ACC112 (cell line): ENCODE measurements around the gene HERC4.
"Not testable (repeated sequence)": the region's sequence is repeated elsewhere in the genome, so short reads cannot be mapped to it uniquely, and the experiment has no call there.

Source experiments
- H2AFZ ChIP-seq: fragments of 200-600 bp; sonication (generic); one replicate; pipeline ENCODE4 v1.6.0; 2017; ENCODE audit warnings: antibody characterized with exemption, low read length; ENCODE audit not compliant: unreplicated experiment
- H3K27ac ChIP-seq: fragments of 200-600 bp; sonication (generic); 2 replicates; pipeline ENCODE4 v1.5.1; 2014; ENCODE audit warnings: low read depth, mild to moderate bottlenecking, antibody characterized with exemption, low read length, moderate library complexity
- H3K27me3 ChIP-seq: fragments of 200-600 bp; sonication (generic); 2 replicates; pipeline ENCODE4 v1.6.1; 2014; ENCODE audit warnings: mild to moderate bottlenecking, antibody characterized with exemption, low read length, moderate library complexity, mixed read lengths; ENCODE audit not compliant: insufficient read depth
- H3K36me3 ChIP-seq: fragments of 200-600 bp; sonication (generic); 2 replicates; pipeline ENCODE4 v1.6.1; 2016; ENCODE audit warnings: mild to moderate bottlenecking, antibody characterized with exemption, low read length, moderate library complexity, mixed read lengths; ENCODE audit not compliant: insufficient read depth
- H3K4me1 ChIP-seq: fragments of 200-600 bp; sonication (generic); one replicate; pipeline ENCODE4 v1.6.1; 2016; ENCODE audit warnings: low read length, mixed read lengths; ENCODE audit not compliant: insufficient read depth, unreplicated experiment, control insufficient read depth
- H3K4me3 ChIP-seq: fragments of 200-600 bp; sonication (generic); 2 replicates; pipeline ENCODE4 v1.5.1; 2014; ENCODE audit warnings: mild to moderate bottlenecking, low read depth, low read length
- H3K79me2 ChIP-seq: fragments of 200-600 bp; sonication (generic); one replicate; pipeline ENCODE4 v1.6.0; 2016; ENCODE audit warnings: low read length; ENCODE audit not compliant: control insufficient read depth, unreplicated experiment, insufficient read depth

Gene HERC4

GRCh38 chr10:68080853-68081431, 5.9 kb upstream of the HERC4 start:
- Histone ChIP-seq H3K36me3 (no peaks in the 10 kb centered on the region), H3K27ac (no peak overlapping the region), H3K4me1 (peaks cover 32% of the 10 kb centered on the region), H2AFZ (peak overlapping the region; percentile 0), H3K79me2 (no peaks in the 10 kb centered on the region), H3K4me3 (no peak overlapping the region), H3K27me3 (no peaks in the 10 kb centered on the region)

- H3K4me3 ChIP-seq, result no peak overlapping the region
- peaks cover 31% of the 10 kb centered on the region for H3K4me1 ChIP-seq
- peaks cover 6% of the 10 kb centered on the region for H3K79me2 ChIP-seq
- H2AFZ ChIP-seq, result no peak overlapping the region
- no peaks in the 10 kb centered on the region for H3K27me3 ChIP-seq
- no peak overlapping the region for H3K27ac ChIP-seq
- no peaks in the 10 kb centered on the region for H3K36me3 ChIP-seq
Observed at GRCh38 chr10:68079434-68079833, 4.4 kb upstream of the HERC4 start.

GRCh38 chr10:68077026-68077425, 1.9 kb upstream of the HERC4 start:
- Histone ChIP-seq H3K79me2 (peaks cover 29% of the 10 kb centered on the region), H3K4me3 (no peak overlapping the region), H3K27ac (no peak overlapping the region), H3K27me3 (no peaks in the 10 kb centered on the region), H3K4me1 (peaks cover 15% of the 10 kb centered on the region), H3K36me3 (no peaks in the 10 kb centered on the region), H2AFZ (no peak overlapping the region)

GRCh38 chr10:68076081-68076480, 998 bp upstream of the HERC4 start:
- Histone ChIP-seq H3K79me2 (peaks cover 38% of the 10 kb centered on the region), H3K4me1 (peaks cover 14% of the 10 kb centered on the region)
- not testable (repeated sequence) for H2AFZ ChIP-seq, H3K36me3 ChIP-seq, H3K27me3 ChIP-seq, H3K4me3 ChIP-seq, H3K27ac ChIP-seq

GRCh38 chr10:68075550-68076004, 494 bp upstream of the HERC4 start:
- peak overlapping the region; percentile 65 for H3K27ac ChIP-seq

GRCh38 chr10:68074031-68074774, 880 bp downstream of the HERC4 start:
- Histone ChIP-seq H3K36me3 (0 out of 2 replicates have a peak, but pooled peaks cover 4% of the 10 kb centered on the region), H3K4me3 (peak overlapping the region; percentile 94), H3K27ac (peak overlapping the region; percentile 96), H3K79me2 (peaks cover 53% of the 10 kb centered on the region), H3K27me3 (no peaks in the 10 kb centered on the region), H3K4me1 (peaks cover 23% of the 10 kb centered on the region), H2AFZ (peak overlapping the region; percentile 20)

More at GRCh38 chr10:68075550-68076004, 494 bp upstream of the HERC4 start:
- Histone ChIP-seq H3K79me2 (peaks cover 43% of the 10 kb centered on the region), H3K27me3 (no peaks in the 10 kb centered on the region), H3K4me1 (peaks cover 17% of the 10 kb centered on the region), H3K36me3 (0 out of 2 replicates have a peak, but pooled peaks cover 4% of the 10 kb centered on the region), H3K4me3 (peak overlapping the region; percentile 74), H2AFZ (peak overlapping the region; percentile 99)

- Histone ChIP-seq H3K27me3 (no peaks in the 10 kb centered on the region), H3K4me3 (peak overlapping the region; percentile 94), H3K27ac (peak overlapping the region; percentile 96), H3K79me2 (peaks cover 59% of the 10 kb centered on the region), H3K4me1 (peaks cover 27% of the 10 kb centered on the region), H2AFZ (no peak overlapping the region), H3K36me3 (peaks cover 7% of the 10 kb centered on the region; the same call in 1 of the 2 replicates)
Observed at GRCh38 chr10:68073631-68074030, 1.5 kb downstream of the HERC4 start.

- Histone ChIP-seq H3K4me3 (no peak overlapping the region), H3K27ac (peak overlapping the region; percentile 14; the same call in 1 of the 2 replicates), H2AFZ (no peak overlapping the region), H3K36me3 (peaks cover 19% of the 10 kb centered on the region; the same call in 1 of the 2 replicates), H3K27me3 (no peaks in the 10 kb centered on the region), H3K79me2 (peaks cover 72% of the 10 kb centered on the region), H3K4me1 (peaks cover 35% of the 10 kb centered on the region)
Observed at GRCh38 chr10:68067508-68067907, 7.6 kb downstream of the HERC4 start.

- peaks cover 71% of the 10 kb centered on the region for H3K79me2 ChIP-seq
- H3K27ac ChIP-seq, result peak overlapping the region; percentile 14; the same call in 1 of the 2 replicates
- H3K4me1 ChIP-seq, result peaks cover 35% of the 10 kb centered on the region
- H3K27me3 ChIP-seq, result no peaks in the 10 kb centered on the region
- peaks cover 19% of the 10 kb centered on the region; the same call in 1 of the 2 replicates for H3K36me3 ChIP-seq
- no peak overlapping the region for H3K4me3 ChIP-seq
- no peak overlapping the region for H2AFZ ChIP-seq
Observed at GRCh38 chr10:68067029-68067428, 8.1 kb downstream of the HERC4 start.

- H3K27ac ChIP-seq, result 0 out of 2 replicates have a peak overlapping the region, but pooled peaks have one; percentile 7
- H3K4me1 ChIP-seq, result peaks cover 29% of the 10 kb centered on the region
- H2AFZ ChIP-seq, result no peak overlapping the region
- H3K27me3 ChIP-seq, result no peaks in the 10 kb centered on the region
- H3K36me3 ChIP-seq, result peaks cover 10% of the 10 kb centered on the region; the same call in 1 of the 2 replicates
- peaks cover 45% of the 10 kb centered on the region for H3K79me2 ChIP-seq
- H3K4me3 ChIP-seq, result no peak overlapping the region
Observed at GRCh38 chr10:68053553-68053952, 21.5 kb downstream of the HERC4 start.
